ENCODE data around the gene NOSTRIN.

DNA sequence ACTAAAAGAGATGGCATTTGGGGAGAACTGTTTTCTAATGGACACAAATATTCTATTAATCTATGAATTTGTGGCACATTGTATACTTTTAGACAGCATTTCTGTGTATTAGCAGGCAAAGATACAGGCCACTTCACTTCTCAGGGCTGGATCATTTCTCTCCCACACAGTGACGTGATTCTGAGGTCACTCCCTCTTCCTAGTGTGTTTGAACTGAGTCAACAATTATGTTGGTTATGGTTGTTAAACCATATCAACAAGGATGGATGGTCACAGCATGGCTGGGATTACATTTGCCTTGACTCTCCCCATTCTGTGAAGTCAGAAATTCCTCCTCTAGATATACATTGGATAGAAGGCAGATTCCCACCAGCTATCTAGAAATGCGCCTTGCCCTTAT, 11.6 kb downstream of the NOSTRIN start:
- no peak for TF ChIP-seq ZFX (IDR thresholded peaks at IDR 0.05)
- TF ChIP-seq, protein P1, sequence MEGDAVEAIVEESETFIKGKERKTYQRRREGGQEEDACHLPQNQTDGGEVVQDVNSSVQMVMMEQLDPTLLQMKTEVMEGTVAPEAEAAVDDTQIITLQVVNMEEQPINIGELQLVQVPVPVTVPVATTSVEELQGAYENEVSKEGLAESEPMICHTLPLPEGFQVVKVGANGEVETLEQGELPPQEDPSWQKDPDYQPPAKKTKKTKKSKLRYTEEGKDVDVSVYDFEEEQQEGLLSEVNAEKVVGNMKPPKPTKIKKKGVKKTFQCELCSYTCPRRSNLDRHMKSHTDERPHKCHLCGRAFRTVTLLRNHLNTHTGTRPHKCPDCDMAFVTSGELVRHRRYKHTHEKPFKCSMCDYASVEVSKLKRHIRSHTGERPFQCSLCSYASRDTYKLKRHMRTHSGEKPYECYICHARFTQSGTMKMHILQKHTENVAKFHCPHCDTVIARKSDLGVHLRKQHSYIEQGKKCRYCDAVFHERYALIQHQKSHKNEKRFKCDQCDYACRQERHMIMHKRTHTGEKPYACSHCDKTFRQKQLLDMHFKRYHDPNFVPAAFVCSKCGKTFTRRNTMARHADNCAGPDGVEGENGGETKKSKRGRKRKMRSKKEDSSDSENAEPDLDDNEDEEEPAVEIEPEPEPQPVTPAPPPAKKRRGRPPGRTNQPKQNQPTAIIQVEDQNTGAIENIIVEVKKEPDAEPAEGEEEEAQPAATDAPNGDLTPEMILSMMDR (conservative IDR thresholded peaks at IDR 0.05): no peak

Data from C4-2B (cell line).